HG02970 (cell line): ENCODE results near the gene SS18L1.

ENCODE experiments used
- ATAC-seq: cut with Tn5 transposase; IDR thresholded peaks from one replicate; pipeline ENCODE4 v1.9.1; 2021; ENCODE audit warnings: mild to moderate bottlenecking, moderate library complexity, moderate number of reproducible peaks; ENCODE audit not compliant: unreplicated experiment, low FRiP score

SS18L1 gene

GRCh38 chr20:62151835-62152364, 8.3 kb downstream of the SS18L1 start:
- no peak for ATAC-seq

- ATAC-seq, result no peak
Measured at GRCh38 chr20:62155428-62156253, 12.1 kb downstream of the SS18L1 start.

- ATAC-seq, result no peak
Measured at GRCh38 chr20:62156254-62156556, 12.6 kb downstream of the SS18L1 start.

- ATAC-seq, result no peak
Measured at GRCh38 chr20:62156592-62157386, 13.2 kb downstream of the SS18L1 start.

GRCh38 chr20:62157387-62158087, 14.0 kb downstream of the SS18L1 start:
- no peak for ATAC-seq

- no peak for ATAC-seq
Measured at GRCh38 chr20:62158088-62158400, 14.5 kb downstream of the SS18L1 start.

- ATAC-seq, result no peak
Measured at GRCh38 chr20:62158541-62158940, 15.0 kb downstream of the SS18L1 start.

GRCh38 chr20:62159052-62159451, 15.5 kb downstream of the SS18L1 start:
- no peak for ATAC-seq

GRCh38 chr20:62159839-62160238, 16.3 kb downstream of the SS18L1 start:
- no peak for ATAC-seq

- ATAC-seq, result no peak
Measured at GRCh38 chr20:62160253-62160652, 16.7 kb downstream of the SS18L1 start.

GRCh38 chr20:62160876-62161275, 17.3 kb downstream of the SS18L1 start:
- no peak for ATAC-seq

GRCh38 chr20:62161347-62161746, 17.8 kb downstream of the SS18L1 start:
- ATAC-seq, result no peak

- ATAC-seq, result no peak
Measured at GRCh38 chr20:62162765-62163484, 19.4 kb downstream of the SS18L1 start.

GRCh38 chr20:62163485-62163865, 19.9 kb downstream of the SS18L1 start:
- no peak for ATAC-seq

GRCh38 chr20:62163986-62164762, 20.6 kb downstream of the SS18L1 start:
- ATAC-seq, result no peak

- no peak for ATAC-seq
Measured at GRCh38 chr20:62164879-62165761, 21.6 kb downstream of the SS18L1 start.

- ATAC-seq, result no peak
Measured at GRCh38 chr20:62165762-62166399, 22.3 kb downstream of the SS18L1 start.

GRCh38 chr20:62167474-62167873, 23.9 kb downstream of the SS18L1 start:
- ATAC-seq, result no peak
